ENCODE data around the gene MTSS2.

The MTSS2 gene

DNA sequence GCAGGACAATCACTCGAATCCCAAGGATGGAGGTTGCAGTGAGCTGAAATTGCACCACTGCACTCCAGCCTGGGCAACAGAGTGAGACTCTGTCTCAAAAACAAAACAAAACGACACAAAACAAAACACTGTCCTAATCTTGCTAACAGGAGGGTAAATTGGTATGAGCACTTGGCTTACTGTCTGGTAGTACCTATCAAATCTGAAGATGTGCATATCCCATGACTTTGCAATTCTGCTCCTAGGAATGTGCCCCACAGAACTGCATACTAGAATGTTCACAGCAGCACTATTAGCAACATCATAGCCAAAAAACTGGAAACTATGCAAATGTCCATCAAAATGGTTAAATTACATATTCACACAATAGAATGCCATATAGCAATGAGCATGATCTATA, 15.7 kb downstream of the MTSS2 start:
- DNase-seq: no peak

DNA sequence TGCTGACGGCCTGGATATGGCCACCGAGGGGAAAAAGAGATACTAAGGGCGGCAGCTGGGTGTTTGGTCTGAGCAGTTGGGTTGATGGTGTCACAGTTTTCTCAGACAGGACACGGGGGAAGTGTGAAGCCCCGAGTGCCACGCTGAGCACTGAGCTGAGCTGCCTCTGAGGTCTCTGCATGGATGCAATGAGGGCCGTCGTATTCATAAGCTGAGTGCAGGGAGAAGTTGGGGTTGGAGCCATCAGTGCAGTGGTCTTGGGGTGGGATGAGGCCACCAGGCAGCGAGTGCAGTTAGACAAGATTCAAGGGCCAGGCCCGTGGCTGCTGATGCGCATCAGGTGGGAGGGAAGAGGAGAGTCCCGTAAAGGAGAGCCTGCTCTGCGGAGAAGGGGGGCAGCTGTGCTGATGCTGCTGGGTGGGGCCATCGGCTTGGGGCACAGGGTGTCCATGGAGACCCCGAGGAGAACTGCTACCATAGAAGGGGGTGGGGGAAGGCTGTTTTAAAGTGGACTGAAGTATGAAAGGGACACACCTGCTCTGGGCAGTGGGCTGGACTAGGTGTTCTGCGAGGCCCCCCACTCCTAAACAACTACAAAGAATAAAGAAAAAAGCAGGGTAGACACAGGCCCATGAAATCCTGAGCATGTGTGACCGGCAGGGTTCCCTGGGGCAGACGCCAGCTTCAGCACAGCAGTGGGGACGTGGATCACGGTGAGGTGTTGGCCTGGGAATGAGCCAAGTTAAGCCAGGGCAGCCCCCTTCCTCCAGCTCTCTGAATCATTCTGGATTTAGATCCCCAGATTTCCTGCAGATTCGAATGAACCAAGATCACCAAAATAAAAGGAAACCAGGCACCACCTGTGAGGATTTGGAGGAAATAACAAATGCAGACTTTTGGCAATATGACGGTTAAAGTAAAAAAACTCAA, 19.8 kb downstream of the MTSS2 start:
- DNase-seq: no peak

GRCh38 chr16:70665113-70665694, 20.6 kb downstream of the MTSS2 start:
- no peak for DNase-seq

DNA sequence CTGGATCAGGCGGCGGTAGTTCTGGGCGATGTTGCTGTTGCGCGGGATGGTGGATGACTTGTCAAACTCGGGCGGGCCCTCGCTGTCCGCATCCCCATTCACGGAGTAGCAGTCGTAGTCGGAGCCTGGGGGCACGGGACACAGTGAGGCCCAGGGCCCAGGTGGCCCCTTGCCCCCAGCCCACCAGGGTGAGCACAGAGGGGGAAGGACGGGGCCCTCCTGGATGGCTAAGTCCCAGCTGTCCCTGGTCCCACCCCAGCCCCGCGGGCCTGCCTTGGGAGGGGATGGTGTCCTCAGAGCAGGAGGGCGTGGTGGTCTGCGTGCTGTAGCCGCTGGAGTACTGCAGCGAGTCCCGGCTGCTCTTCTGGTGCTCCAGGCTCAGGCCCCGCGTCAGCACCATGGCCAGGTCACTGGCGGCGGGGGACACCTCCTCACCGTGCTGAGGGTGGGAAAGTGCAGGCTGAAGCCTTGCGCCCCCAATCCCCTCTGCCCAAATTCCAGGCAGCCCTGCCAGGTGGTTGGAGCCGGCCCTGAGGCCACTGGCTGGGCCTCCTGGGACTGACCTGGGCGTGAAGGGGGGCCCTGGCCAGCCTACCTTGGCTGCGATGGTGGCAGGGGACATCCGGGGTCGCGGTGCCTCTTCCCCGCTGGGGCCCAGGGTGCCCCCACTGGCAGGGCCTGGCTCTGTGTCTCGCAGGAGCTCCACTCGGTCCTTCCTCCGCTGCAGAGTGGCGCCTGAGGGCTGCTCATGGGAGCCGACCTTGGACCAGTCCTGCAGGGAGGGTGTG, 21.3 kb downstream of the MTSS2 start:
- DNase-seq: no peak

DNA sequence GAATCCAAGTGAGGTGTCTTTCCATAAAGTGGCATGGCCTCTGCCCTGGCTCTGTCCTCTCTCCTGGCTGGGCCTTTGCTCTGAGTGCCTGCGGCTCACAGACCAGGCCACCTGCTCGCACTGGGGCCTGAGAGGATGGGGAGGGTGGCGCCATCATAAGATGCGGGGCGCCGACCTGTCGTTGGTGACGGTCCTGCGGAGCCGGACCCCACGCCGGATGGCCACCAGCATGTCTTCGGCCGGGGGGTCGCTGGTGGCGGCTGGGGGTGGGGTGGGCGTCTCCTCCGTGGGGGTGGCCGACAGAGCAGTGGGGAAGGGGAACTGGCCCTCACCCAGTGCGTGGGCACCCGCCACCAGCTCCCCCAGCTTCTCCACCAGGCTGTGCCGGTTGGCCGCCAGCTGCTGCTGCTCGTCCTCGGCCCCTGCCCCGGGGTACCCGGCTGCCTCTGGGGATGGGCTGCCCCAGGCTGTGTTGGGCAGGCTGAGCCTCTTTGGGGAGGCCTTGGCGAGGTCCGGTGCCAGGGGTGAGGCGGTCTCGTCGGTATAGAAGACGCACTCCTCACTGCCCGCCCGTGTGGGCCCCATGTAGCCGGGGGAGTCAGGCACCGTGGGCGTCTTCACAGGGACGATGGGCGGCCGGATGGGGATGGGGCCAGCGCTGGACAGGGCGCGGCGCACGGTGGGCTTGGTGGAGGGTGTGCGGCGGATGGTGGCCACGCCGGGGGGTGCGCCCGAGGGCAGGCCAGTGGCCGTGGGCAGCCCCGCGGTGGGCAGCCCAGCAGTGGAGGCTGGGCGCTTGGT, 22.1 kb downstream of the MTSS2 start:
- no peak for DNase-seq

- no peak for DNase-seq
These were observed 22.8 kb downstream of the MTSS2 start for GRCh38 chr16:70662991-70663523.

GRCh38 chr16:70661918-70662641, 23.8 kb downstream of the MTSS2 start:
- no peak for DNase-seq

- no peak for DNase-seq
These were observed 24.3 kb downstream of the MTSS2 start for GRCh38 chr16:70661534-70661917.

GRCh38 chr16:70660672-70661350, 25.0 kb downstream of the MTSS2 start:
- DNase-seq: no peak

GRCh38 chr16:70659953-70660671, 25.7 kb downstream of the MTSS2 start:
- DNase-seq: no peak

GRCh38 chr16:70659546-70659945, 26.3 kb downstream of the MTSS2 start:
- no peak for DNase-seq

GRCh38 chr16:70658921-70659320, 26.9 kb downstream of the MTSS2 start:
- no peak for DNase-seq

- no peak for DNase-seq
These were observed 27.9 kb downstream of the MTSS2 start for GRCh38 chr16:70657956-70658355.

DNA sequence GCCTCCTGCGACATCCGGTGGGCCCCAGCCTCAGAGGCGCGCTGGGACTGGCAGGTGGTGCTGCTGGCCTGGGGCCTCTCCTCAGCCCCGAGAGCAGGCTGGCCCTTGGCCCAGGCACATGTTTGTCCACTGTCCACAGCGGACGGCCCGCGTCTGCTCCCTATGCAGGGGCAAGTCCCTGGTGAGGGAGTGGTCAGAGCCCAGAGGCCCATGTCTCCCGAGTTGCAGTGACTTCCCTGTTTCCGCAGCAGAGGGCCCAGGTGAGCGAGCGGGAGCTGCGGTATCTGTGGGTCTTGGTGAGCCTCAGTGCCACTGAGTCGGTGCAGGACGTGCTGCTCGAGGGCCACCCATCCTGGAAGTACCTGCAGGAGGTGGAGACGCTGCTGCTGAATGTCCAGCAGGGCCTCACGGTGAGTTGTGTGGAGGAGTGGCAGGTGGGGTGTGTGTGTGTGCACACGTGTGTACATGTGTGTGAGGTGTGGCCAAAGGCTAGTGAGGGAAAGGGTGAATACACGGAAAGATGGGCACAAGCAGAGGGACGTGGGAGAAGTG, 29.1 kb downstream of the MTSS2 start:
- DNase-seq: no peak

GRCh38 chr16:70656065-70656711, 29.7 kb downstream of the MTSS2 start:
- no peak for DNase-seq

GRCh38 chr16:70653809-70654771, 31.8 kb downstream of the MTSS2 start:
- DNase-seq: peak; percentile 59 to 96

DNA sequence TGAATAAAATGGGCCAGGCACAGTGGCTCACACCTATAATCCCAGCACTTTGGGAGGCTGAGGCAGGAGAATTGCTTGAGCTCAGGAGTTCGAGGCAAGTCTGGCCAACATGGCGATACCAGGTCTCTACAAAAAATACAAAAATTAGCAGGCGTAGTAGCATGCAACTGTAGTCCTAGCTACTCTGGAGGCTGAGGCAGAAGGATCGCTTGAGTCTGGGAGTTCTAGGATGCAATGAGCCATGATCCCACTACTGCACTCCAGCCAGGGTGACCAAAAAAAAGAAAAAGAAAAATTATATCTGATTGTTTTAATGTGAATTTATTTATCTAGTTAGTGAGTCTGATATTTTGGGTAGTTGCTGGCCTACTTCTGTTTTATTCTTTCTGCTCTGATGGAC, 32.4 kb downstream of the MTSS2 start:
- no peak for DNase-seq

GRCh38 chr16:70652322-70652721, 33.5 kb downstream of the MTSS2 start:
- DNase-seq: no peak
